ENCODE data around the gene OR5D13.

GRCh38 chr11:55811067-55811466 lies 37.8 kb downstream of the OR5D13 start, which contains the start of gene OR5L1:
- TF ChIP-seq POLR2A (IDR thresholded peaks at IDR 0.05; ENCODE audit: low read depth, low read length) (no peak), POLR2AphosphoS5 (IDR thresholded peaks at IDR 0.05; ENCODE audit: low read depth, low read length) (no peak), POU2F2 (IDR thresholded peaks at IDR 0.05; ENCODE audit: low read depth, low read length) (no peak)

Measured in GM12891 (cell line).